Calu3 (cell line): ENCODE data around the gene CNPY3. TPM values are rescaled to one million over a fixed set of nuclear protein-coding genes. Genes with fewer than 3 reads are reported as not detected.

Experiments used
- BruUV-seq: library from RNA; stranded (reverse); fragments of 400-500 nt; replicated peaks from 2 replicates; lab custom pipeline; 2021; lab: Mats Ljungman, UMichigan
- CTCF ChIA-PET: fragments of 300-600 bp; sonication (Branson Sonifier 250); formaldehyde crosslinking; loops from one replicate; lab custom pipeline; 2022; ENCODE audit warnings: antibody characterized with exemption; lab: Charles Lee
- DNase-seq: peaks from one replicate; pipeline ENCODE4 v3.0.0; 2022
- H3K27ac Mint-ChIP-seq: one replicate; pipeline ENCODE4 v1.8.0; 2022; ENCODE audit warnings: mixed read lengths; ENCODE audit not compliant: unreplicated experiment
- H3K27me3 Mint-ChIP-seq: one replicate; pipeline ENCODE4 v1.8.0; 2022; ENCODE audit warnings: mixed read lengths; ENCODE audit not compliant: unreplicated experiment
- H3K36me3 Mint-ChIP-seq: one replicate; pipeline ENCODE4 v1.8.0; 2022; ENCODE audit warnings: mild to moderate bottlenecking, moderate library complexity, mixed read lengths; ENCODE audit not compliant: insufficient read depth, unreplicated experiment
- H3K4me1 Mint-ChIP-seq: one replicate; pipeline ENCODE4 v1.8.0; 2022; ENCODE audit warnings: mild to moderate bottlenecking, low read depth, mixed read lengths; ENCODE audit not compliant: unreplicated experiment
- H3K4me3 Mint-ChIP-seq: one replicate; pipeline ENCODE4 v1.8.0; 2022; ENCODE audit warnings: mild to moderate bottlenecking, low read depth, moderate library complexity, mixed read lengths; ENCODE audit not compliant: unreplicated experiment
- H3K9me3 Mint-ChIP-seq: one replicate; pipeline ENCODE4 v1.8.0; 2022; ENCODE audit warnings: low read depth, mixed read lengths; ENCODE audit not compliant: unreplicated experiment
- intact Hi-C: fragments of 100-400 bp; cut with micrococcal nuclease; formaldehyde crosslinking; loops from one replicate; pipeline ENCODE4 v1.10.0; 2022; ENCODE audit not compliant: unreplicated experiment
- total RNA-seq: library from RNA; stranded (reverse); gene quantifications from 2 replicates; pipeline ENCODE4 v1.2.3, GENCODE V29; 2022
- TF ChIP-seq, protein P1 (sequence below): fragments of 200-600 bp; IDR thresholded peaks from one replicate; pipeline ENCODE4 v1.8.0; 2022; ENCODE audit warnings: antibody characterized with exemption; ENCODE audit not compliant: unreplicated experiment

CNPY3 gene
- total RNA-seq, 1 experiment from 2014 or later = 60.7 TPM

DNA sequence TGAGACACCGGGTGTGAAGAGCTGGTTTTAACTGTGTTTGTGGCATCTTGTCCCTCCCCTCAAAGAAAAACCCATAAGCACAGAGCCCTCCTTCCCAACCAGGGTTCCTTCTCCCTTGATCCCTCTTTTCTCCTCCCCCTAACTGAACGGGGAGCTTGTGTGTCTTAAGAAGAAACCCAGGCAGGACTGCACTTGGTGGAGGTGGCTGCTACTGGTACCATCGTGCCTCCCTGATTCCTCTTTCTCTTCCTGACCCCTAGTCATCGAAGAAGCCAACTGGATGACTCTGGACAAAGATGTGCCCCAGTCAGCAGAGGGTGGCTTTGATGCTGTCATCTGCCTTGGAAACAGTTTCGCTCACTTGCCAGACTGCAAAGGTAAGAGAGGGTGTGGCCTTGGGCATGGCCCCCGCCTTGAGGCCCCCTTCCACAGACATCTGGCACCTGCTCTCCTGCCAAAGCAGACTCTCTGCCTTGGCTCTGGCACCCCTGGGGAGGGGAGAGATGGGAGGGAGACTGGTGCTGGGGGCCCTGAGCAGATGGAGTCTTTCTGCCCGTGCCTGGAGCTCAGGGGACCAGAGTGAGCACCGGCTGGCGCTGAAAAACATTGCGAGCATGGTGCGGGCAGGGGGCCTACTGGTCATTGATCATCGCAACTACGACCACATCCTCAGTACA, 33.4 kb downstream of the CNPY3 start:
- intact Hi-C loops = loop anchor here (5.0 kb wide), 1 partner anchor 180 kb away; no protein-coding TSS in a partner anchor
- no TSS peak for BruUV-seq
- Mint-ChIP-seq H3K27me3 (peaks cover 22% of the 10 kb centered on the region), H3K27ac (no peak overlapping the region), H3K4me1 (peaks cover 25% of the 10 kb centered on the region), H3K9me3 (no peaks in the 10 kb centered on the region), H3K36me3 (peaks cover 34% of the 10 kb centered on the region), H3K4me3 (no peak overlapping the region)
- TF ChIP-seq, protein P1, sequence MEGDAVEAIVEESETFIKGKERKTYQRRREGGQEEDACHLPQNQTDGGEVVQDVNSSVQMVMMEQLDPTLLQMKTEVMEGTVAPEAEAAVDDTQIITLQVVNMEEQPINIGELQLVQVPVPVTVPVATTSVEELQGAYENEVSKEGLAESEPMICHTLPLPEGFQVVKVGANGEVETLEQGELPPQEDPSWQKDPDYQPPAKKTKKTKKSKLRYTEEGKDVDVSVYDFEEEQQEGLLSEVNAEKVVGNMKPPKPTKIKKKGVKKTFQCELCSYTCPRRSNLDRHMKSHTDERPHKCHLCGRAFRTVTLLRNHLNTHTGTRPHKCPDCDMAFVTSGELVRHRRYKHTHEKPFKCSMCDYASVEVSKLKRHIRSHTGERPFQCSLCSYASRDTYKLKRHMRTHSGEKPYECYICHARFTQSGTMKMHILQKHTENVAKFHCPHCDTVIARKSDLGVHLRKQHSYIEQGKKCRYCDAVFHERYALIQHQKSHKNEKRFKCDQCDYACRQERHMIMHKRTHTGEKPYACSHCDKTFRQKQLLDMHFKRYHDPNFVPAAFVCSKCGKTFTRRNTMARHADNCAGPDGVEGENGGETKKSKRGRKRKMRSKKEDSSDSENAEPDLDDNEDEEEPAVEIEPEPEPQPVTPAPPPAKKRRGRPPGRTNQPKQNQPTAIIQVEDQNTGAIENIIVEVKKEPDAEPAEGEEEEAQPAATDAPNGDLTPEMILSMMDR = no peak
- CTCF ChIA-PET = no interaction called here
- DNase-seq = no peak

DNA sequence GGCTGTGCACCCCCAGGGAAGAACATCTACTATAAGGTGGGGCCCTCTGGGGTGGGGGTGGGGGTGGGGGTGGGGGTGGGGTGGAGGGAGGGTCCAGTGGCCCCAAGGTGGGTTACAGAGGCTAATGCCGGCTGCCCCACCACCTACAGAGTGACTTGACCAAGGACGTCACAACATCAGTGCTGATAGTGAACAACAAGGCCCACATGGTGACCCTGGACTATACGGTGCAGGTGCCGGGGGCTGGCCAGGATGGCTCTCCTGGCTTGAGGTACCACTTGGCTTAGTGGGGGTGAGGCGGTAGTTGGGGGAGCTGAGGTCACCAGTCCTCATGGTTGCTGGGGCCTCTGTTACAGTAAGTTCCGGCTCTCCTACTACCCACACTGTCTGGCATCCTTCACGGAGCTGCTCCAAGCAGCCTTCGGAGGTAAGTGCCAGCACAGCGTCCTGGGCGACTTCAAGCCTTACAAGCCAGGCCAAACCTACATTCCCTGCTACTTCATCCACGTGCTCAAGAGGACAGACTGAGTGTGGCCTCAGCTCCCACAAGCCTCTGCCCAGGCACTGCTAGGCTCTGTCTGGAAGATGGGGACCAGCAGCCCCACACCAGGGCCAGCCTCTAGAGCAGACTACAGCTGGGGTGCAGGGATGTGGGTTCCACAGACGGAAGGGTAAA, 34.0 kb downstream of the CNPY3 start:
- no peak overlapping the region for H3K4me3 Mint-ChIP-seq
- CTCF ChIA-PET = no interaction called here
- H3K9me3 Mint-ChIP-seq = no peaks in the 10 kb centered on the region
- BruUV-seq = no TSS peak
- peaks cover 22% of the 10 kb centered on the region for H3K27me3 Mint-ChIP-seq
- no peak for DNase-seq
- H3K4me1 Mint-ChIP-seq = peaks cover 25% of the 10 kb centered on the region
- no peak overlapping the region for H3K27ac Mint-ChIP-seq
- H3K36me3 Mint-ChIP-seq = peaks cover 39% of the 10 kb centered on the region
- TF ChIP-seq, protein P1 = no peak
- intact Hi-C loops = loop anchor here (5.0 kb wide), 1 partner anchor 179 kb away; no protein-coding TSS in a partner anchor

- Mint-ChIP-seq H3K27me3 (peaks cover 18% of the 10 kb centered on the region), H3K4me3 (no peak overlapping the region), H3K27ac (no peak overlapping the region), H3K4me1 (peaks cover 23% of the 10 kb centered on the region), H3K36me3 (peaks cover 44% of the 10 kb centered on the region), H3K9me3 (no peaks in the 10 kb centered on the region)
- TSS peak; percentile 29 for BruUV-seq
- intact Hi-C loops = loop anchor here (5.0 kb wide), 1 partner anchor 178 kb away; no protein-coding TSS in a partner anchor
- TF ChIP-seq, protein P1 = no peak
- CTCF ChIA-PET = interaction anchor here (0.6 to 1.0 kb wide), 3 partner anchors 9 to 417 kb away, joined by 4 to 6 read pairs (median 4); no protein-coding TSS in a partner anchor
- DNase-seq = peak; percentile 62
Observed at GRCh38 chr6:42963855-42964605, 34.8 kb downstream of the CNPY3 start.

DNA sequence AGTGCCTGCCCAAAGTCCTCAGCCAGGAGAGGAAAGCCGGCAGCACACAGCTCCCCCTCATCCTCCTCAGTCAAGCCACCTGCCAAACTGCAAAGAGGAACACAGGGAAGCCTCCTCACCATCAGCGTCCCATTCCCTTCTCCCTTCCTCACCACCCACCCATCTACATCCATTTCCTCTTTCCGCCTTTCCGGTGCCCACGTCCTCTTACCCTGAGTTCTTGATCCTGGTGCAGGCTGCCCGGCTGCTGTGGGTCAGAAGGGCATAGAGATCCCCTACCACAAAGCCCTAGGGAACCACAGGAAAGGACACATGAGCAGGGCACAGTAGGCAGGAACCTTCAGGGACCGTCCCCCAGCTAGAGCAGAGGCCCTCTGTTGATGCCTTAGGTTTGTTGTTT, 37.3 kb downstream of the CNPY3 start:
- intact Hi-C loops = no loop called here
- Mint-ChIP-seq H3K4me1 (peaks cover 16% of the 10 kb centered on the region), H3K36me3 (peaks cover 28% of the 10 kb centered on the region), H3K27me3 (no peaks in the 10 kb centered on the region), H3K27ac (no peak overlapping the region), H3K9me3 (no peaks in the 10 kb centered on the region), H3K4me3 (no peak overlapping the region)
- BruUV-seq = no TSS peak
- no peak for DNase-seq
- CTCF ChIA-PET = interaction anchor here (0.8 kb wide), 1 partner anchor 18 kb away, joined by 3 read pairs; the partner anchor contains the start of gene PPP2R5D
- TF ChIP-seq, protein P1 = no peak
